ENCODE data around the gene TRABD2B.

The TRABD2B gene

GRCh38 chr1:47991187-47991586 lies 6.0 kb downstream of the TRABD2B start:
- no peak for DNase-seq

GRCh38 chr1:47990286-47990685 lies 6.9 kb downstream of the TRABD2B start:
- no peak for DNase-seq

GRCh38 chr1:47987601-47988000 lies 9.6 kb downstream of the TRABD2B start:
- DNase-seq: no peak

GRCh38 chr1:47986761-47987200 lies 10.4 kb downstream of the TRABD2B start:
- DNase-seq: no peak

- no peak for DNase-seq
These were observed 12.2 kb downstream of the TRABD2B start for GRCh38 chr1:47985018-47985417.

DNA sequence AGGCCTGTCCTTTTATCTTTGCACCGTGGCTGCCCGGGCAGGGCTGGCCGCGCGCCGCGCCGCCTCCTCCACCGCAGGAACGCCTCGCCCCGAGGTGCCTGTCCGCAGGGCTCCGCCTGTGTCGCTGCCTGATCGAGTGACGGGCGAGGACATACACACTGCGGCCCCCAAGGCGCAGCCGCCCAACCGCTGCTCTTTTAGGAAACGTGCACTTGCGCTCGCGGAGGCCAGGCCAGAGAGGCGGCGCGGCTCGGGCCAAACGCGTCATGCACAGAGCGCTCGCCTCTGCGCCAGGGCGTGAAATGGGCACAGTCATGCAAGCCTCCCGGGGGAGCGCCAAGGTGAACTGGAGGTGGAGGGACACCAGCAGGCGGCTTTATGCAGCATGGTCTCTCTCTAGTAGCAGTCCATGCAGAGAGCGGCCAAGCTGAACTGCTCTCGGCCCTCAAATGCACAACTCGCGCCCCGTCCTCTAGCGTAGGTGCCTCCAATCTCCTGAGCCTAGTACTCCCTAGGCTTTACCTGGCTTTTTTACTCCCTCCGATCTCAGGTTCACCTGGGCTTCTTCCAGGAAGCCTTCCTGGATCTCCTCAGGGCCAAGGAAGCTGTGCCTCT lies 12.9 kb downstream of the TRABD2B start:
- no peak for DNase-seq

GRCh38 chr1:47983691-47984090 lies 13.5 kb downstream of the TRABD2B start:
- no peak for DNase-seq

GRCh38 chr1:47981667-47982350 lies 15.4 kb downstream of the TRABD2B start:
- DNase-seq: no peak

GRCh38 chr1:47980501-47980900 lies 16.7 kb downstream of the TRABD2B start:
- no peak for DNase-seq

- no peak for DNase-seq
These were observed 17.5 kb downstream of the TRABD2B start for GRCh38 chr1:47979724-47980123.

DNA sequence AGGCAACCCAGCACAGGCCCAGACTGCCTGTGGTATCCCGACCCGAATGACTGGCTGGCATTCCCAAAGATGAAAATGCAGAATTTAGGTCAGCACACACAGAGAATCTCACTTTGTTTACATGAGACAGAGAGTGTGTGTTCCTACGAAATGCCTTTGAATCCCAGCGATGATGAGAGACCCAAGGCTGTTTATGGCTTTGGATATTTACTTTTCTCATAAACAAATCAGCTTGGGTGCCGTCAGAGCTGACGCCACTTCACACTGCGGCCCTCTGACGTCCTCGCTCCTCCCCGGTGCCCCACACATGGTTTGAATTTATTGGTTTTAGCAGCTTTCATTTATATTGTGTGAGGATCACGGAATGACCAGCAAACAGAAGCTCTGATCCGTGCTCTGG lies 18.7 kb downstream of the TRABD2B start:
- DNase-seq: no peak

DNA sequence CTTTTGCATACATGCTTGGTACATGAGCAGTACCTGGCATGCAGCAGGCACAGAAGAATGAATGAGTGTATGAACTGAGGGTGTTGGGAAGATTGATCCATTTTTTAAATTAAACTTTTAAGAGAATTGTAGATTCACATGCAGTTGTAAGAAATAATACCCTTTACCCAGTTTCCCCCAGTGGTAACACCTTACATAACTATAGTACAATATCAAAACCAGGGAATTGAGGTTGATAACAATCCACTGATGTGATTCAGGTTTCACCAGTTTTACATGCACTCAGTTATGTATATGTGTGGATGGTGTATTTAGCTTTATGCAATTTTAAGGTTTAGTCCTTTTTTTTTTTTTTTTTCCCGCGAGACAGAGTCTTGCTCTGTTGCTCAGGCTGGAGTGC lies 20.5 kb downstream of the TRABD2B start:
- no peak for DNase-seq

- DNase-seq: no peak
These were observed 20.9 kb downstream of the TRABD2B start for GRCh38 chr1:47976267-47976666.

DNA sequence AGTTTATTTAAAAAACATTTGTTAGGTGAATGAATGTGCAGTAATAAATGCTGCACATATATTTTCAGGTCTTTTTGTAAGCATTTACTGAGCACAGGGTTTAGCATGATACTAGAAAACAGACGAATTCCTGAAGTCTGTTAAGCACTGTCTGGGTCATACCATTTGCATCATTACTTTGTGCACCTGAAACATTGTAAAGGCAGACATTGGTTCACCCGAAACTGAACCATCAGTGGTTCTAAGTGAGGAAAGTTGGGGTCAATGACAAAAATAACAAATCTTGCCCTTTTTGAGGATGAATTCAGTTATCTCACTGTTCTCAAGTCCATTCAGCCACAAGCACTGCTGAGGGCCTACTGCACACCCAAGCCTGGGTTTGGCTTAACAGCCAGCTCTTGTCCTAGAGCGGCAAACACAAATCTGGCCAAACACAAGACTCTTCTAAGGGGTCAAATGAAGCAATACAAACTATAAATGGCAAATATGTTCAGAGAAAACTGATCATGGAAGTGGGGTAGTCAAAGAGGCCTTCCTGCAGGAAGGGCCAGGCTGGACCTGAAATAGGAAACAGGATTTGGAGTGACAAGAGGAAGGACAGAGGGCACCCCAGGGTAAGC lies 21.8 kb downstream of the TRABD2B start:
- DNase-seq: no peak

- DNase-seq: no peak
These were observed 24.2 kb downstream of the TRABD2B start for GRCh38 chr1:47972864-47973432.

DNA sequence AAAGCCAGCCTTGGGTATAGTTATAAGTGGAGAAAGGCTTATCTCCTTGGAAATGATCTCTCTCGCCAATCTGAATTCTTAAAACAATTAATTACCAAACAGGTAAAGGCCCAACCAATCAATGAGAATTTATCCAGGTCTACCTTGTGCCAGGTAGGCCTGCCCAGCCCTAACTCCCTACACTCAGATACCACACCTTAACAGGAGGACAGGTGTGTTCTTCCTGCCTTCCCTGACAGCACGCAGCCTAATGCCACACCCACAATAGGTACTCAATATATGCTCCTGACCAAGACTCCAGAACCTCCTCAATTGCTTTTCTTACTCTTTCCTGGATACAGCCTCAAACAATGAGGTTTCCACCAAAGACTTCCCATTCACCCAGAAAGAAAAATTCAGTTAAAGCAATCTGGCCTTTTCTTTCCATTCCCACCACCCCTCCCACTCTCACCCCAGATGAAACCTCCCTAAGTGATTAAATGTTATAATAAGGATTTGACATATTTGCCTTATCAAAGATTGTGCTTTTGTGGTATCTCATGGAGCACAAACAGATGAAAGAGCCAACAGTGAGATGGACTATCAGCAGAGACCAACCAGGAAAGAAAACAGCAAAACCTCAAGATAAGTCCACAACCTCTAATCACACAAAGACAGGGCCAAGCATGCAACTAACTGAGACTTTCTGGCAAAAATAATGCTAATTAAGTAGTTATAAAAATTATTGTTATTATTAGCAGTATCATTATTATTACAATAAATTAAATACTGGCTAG lies 25.6 kb downstream of the TRABD2B start:
- no peak for DNase-seq

DNA sequence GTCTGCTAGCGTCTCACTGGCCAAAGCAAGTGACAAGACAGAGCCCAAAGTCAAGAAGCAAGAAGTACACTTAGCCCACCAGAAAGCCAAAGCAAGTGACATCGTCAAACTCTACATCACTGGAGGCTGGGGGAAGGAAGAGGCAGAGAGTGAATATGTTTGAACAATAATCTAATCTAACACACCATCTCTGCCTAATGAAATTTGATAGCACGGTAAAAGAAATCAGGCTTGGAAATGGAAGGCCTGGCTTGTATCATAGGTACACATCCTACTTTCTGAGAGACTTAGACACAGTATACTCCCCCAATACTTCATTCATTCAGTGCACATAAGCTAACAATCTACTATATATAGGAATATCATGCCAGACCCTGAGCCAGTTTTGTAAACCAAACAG lies 26.3 kb downstream of the TRABD2B start:
- DNase-seq: no peak

GRCh38 chr1:47969478-47969877 lies 27.7 kb downstream of the TRABD2B start:
- no peak for DNase-seq

- DNase-seq: no peak
These were observed 28.7 kb downstream of the TRABD2B start for GRCh38 chr1:47968556-47968888.

- no peak for DNase-seq
These were observed 29.2 kb downstream of the TRABD2B start for GRCh38 chr1:47967864-47968555.

- DNase-seq: no peak
These were observed 31.4 kb downstream of the TRABD2B start for GRCh38 chr1:47965816-47966215.

DNA sequence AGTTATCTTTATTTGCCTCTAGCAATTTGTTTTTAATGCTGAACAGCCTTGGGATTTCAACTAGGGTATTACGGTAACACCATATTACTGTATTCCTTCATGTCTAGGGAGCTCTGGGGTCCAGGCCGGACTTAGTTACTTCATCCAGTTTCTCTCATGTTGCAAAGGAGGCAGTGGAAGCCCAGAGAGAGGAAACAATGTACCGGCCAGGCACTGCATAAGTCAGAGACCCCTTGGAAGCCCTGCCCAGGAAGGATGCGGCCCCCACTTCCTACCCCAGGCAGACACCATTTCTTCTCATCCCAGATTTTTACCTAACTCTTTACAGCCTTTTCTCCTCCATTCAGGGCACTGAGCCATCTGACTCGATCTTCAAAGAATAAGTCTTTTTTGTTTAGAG lies 32.5 kb downstream of the TRABD2B start:
- DNase-seq: no peak
